ENCODE measurements around the gene COL7A1. TPM values are rescaled to one million over a fixed set of nuclear protein-coding genes. Genes with fewer than 3 reads are reported as not detected.

The COL7A1 gene
- total and polyA plus RNA-seq, 10 donors, result 8.6 to 144 (median 25.6) TPM

DNA sequence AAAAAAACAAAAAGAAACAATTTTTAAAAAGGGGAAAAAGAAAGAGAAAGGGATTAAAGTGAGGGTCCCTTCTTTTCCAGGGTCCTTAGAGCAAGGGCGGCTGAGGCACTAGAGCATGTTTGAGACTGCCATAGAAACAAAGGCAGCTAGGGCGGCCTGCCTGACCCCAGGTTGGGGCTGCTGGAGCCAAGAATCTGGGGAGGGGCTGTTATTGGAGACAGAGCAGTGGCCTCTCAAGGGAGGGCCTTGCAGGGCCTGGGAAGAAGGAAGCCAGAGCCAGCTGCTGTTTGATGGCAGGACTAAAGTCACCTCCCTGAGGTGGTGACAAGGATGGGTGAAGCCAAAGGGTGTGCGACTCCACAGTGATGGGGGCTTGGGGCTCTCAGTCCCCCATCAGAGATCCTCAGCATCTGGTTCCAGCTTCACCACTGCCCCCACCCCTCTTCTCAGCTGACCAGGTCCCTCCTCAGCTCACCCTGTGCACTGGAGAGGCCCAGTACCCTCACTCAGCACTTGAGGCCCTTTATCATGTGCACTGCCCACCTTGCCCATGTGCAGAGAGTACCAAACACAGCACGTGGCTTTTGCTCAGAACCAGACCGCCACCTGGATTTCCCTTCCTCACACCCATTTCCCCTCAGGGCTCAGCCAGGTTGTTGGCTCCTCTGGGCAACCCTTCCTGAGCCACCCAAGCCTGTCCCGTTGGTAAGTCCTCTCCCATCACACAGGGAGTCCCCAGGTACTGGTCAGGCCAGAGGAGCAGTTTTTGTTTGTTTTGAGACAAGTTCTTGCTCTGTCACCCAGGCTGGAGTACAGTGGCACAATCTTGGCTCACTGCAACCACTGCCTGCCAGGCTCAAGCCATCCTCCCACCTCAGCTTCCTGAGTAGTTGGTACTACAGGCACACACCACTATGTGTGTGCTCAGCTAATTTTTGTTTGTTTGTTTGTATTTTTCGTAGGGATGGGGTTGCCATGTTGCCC, 24.7 kb upstream of the COL7A1 start:
- Histone ChIP-seq H3K36me3 (peaks cover 0 to 7% (median 0%) of the 10 kb centered on the region in 6 donors), H3K9me3 (peaks cover 2 to 34% (median 24%) of the 10 kb centered on the region in 8 donors), H3K4me1 (peaks cover 0 to 15% (median 0%) of the 10 kb centered on the region in 6 donors), H3K27me3 (replicated peaks in 1 of 7) (no peaks in the 10 kb centered on the region), H3K4me3 (no peak overlapping the region), H3K27ac (no peak overlapping the region)
- TF ChIP-seq, protein P1, sequence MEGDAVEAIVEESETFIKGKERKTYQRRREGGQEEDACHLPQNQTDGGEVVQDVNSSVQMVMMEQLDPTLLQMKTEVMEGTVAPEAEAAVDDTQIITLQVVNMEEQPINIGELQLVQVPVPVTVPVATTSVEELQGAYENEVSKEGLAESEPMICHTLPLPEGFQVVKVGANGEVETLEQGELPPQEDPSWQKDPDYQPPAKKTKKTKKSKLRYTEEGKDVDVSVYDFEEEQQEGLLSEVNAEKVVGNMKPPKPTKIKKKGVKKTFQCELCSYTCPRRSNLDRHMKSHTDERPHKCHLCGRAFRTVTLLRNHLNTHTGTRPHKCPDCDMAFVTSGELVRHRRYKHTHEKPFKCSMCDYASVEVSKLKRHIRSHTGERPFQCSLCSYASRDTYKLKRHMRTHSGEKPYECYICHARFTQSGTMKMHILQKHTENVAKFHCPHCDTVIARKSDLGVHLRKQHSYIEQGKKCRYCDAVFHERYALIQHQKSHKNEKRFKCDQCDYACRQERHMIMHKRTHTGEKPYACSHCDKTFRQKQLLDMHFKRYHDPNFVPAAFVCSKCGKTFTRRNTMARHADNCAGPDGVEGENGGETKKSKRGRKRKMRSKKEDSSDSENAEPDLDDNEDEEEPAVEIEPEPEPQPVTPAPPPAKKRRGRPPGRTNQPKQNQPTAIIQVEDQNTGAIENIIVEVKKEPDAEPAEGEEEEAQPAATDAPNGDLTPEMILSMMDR (IDR thresholded peaks at IDR 0.05 in 8 of 11, conservative IDR thresholded peaks at IDR 0.05 in 3 of 11), result no peak
- no peak for TF ChIP-seq POLR2A (IDR thresholded peaks at IDR 0.05)
- TF ChIP-seq POLR2AphosphoS5 (IDR thresholded peaks at IDR 0.05), result no peak
- no peak for DNase-seq
- WGBS, 5 donors, result 78 to 90% (median 87%) methylated on average over 7 of the region's 7 CpGs
- intact Hi-C loops (cut with DNase I; ENCODE audit: low total_unique reads), result no loop called here

DNA sequence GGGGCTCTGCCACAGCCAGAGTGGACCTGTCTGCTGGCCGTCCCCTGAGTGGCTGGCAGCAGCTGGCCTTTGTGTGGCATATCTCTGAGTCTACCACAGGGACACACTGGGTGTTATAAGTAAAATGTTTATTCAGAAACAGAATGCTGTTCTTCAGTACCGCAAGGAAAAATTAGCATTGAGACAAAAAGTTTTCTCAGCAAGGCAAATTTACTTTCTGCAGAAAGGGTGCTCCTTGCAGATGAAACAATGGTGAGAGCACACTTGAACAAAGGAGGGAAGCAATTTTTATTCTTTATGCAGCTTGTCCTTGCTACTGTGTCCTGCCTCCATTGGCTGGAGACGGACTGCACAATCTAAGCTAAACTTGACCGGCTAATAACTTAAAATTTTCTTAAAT, 22.4 kb upstream of the COL7A1 start:
- Histone ChIP-seq H3K27ac (no peak overlapping the region), H3K4me3 (no peak overlapping the region), H3K27me3 (replicated peaks in 1 of 7) (no peaks in the 10 kb centered on the region), H3K4me1 (peaks cover 0 to 9% (median 0%) of the 10 kb centered on the region in 6 donors), H3K36me3 (no peaks in the 10 kb centered on the region), H3K9me3 (peaks cover 2 to 34% (median 24%) of the 10 kb centered on the region in 8 donors)
- TF ChIP-seq POLR2A (IDR thresholded peaks at IDR 0.05), result no peak
- TF ChIP-seq, protein P1 (IDR thresholded peaks at IDR 0.05 in 8 of 11, conservative IDR thresholded peaks at IDR 0.05 in 3 of 11), result no peak
- TF ChIP-seq POLR2AphosphoS5 (IDR thresholded peaks at IDR 0.05), result no peak
- intact Hi-C loops (cut with DNase I; ENCODE audit: low total_unique reads), result no loop called here
- 93 to 99% (median 97%) methylated on average over 4 of the region's 4 CpGs for WGBS, 5 donors
- no peak for DNase-seq

DNA sequence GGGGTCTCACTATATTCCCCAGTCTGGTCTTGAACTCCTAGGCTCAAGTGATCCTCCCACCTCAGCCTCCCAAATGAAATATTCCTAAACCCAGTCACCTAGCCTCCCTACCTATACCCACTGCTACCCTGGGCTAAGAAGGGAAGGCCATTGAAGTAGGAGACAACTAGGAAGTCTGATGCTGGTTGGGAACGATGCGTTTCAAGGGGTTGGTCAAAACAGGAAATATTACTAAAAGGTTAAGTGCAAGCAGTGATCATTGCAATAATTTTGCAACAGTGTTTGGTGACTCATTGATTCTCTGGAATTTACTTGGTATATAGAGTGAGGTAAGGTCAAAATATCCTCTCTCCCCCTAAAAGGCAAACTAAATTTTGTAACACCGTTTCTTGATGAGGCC, 18.9 kb upstream of the COL7A1 start:
- Histone ChIP-seq H3K36me3 (no peaks in the 10 kb centered on the region), H3K27ac (peak overlapping the region in 4 of 8 donors; percentile 22 to 79 (median 69)), H3K9me3 (peaks cover 2 to 32% (median 23%) of the 10 kb centered on the region in 8 donors), H3K27me3 (replicated peaks in 1 of 7) (no peaks in the 10 kb centered on the region), H3K4me1 (peaks cover 0 to 20% (median 7%) of the 10 kb centered on the region in 6 donors), H3K4me3 (no peak overlapping the region)
- TF ChIP-seq POLR2AphosphoS5 (IDR thresholded peaks at IDR 0.05) (no peak), POLR2A (IDR thresholded peaks at IDR 0.05) (no peak)
- TF ChIP-seq, protein P1 (IDR thresholded peaks at IDR 0.05 in 8 of 11, conservative IDR thresholded peaks at IDR 0.05 in 3 of 11), result no peak
- intact Hi-C loops (cut with DNase I; ENCODE audit: low total_unique reads), result no loop called here
- WGBS, 5 donors, result 8 to 45% (median 19%) methylated on average over 3 of the region's 3 CpGs
- DNase-seq, result no peak

DNA sequence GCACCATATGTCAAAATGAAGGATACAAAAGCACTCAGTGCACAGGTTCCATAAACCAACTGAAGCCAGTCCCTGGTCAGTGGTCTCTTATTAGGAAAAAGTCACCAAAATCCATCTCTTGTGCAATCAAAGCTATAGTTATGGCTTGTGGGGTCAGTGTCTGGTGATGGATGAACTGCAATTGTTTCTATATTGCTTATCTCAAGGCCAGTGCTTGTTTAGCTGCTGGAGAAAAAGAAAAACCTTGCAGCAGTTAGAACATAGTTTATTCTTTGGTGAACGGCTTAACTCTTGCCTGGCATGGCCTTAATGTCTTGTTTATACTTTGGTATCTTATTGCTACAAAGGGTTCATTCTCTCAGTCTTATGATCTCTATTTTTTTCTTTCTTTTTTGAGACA, 17.2 kb upstream of the COL7A1 start:
- H3K9me3 ChIP-seq, result peaks cover 0 to 14% (median 8%) of the 10 kb centered on the region in 8 donors
- TF ChIP-seq, protein P1 (IDR thresholded peaks at IDR 0.05 in 8 of 11, conservative IDR thresholded peaks at IDR 0.05 in 3 of 11), result no peak
- TF ChIP-seq POLR2AphosphoS5 (IDR thresholded peaks at IDR 0.05), result no peak
- no peak for TF ChIP-seq POLR2A (IDR thresholded peaks at IDR 0.05)
- peaks cover 6 to 37% (median 22%) of the 10 kb centered on the region in 6 donors for H3K4me1 ChIP-seq
- H3K36me3 ChIP-seq, result peaks cover 0 to 9% (median 0%) of the 10 kb centered on the region in 6 donors
- no peak overlapping the region for H3K4me3 ChIP-seq
- DNase-seq, result no peak
- no peak overlapping the region for H3K27ac ChIP-seq
- no peaks in the 10 kb centered on the region for H3K27me3 ChIP-seq (replicated peaks in 1 of 7)
- intact Hi-C loops (cut with DNase I; ENCODE audit: low total_unique reads), result no loop called here
- 66 to 81% (median 79%) methylated on average over 1 of the region's 1 CpG for WGBS, 5 donors
